ENCODE results near the gene ASAP2.

DNA sequence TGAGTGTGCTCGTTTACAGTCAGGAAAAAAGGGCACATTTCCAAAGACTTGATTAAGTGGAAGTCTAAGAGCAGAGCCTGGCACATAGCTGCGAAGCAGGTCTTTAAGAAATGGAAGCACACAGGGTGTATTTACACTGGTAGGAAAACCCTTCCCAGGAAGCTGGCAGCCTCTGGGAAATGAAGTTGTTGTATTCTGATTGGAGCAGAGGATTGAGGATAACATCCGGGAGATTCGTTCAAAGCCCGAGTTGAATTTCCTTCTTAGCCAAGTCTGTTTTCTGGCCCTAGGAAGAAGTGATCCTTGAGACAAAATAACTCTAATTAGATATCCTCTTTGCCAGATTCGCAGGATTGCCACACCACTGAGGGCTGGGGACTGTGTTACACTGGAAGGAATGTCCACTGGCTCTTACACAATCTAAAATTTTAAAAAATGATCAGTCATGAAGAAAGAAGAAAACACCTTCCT is 140.8 kb downstream of the ASAP2 start:
- TF ChIP-seq, protein P1, sequence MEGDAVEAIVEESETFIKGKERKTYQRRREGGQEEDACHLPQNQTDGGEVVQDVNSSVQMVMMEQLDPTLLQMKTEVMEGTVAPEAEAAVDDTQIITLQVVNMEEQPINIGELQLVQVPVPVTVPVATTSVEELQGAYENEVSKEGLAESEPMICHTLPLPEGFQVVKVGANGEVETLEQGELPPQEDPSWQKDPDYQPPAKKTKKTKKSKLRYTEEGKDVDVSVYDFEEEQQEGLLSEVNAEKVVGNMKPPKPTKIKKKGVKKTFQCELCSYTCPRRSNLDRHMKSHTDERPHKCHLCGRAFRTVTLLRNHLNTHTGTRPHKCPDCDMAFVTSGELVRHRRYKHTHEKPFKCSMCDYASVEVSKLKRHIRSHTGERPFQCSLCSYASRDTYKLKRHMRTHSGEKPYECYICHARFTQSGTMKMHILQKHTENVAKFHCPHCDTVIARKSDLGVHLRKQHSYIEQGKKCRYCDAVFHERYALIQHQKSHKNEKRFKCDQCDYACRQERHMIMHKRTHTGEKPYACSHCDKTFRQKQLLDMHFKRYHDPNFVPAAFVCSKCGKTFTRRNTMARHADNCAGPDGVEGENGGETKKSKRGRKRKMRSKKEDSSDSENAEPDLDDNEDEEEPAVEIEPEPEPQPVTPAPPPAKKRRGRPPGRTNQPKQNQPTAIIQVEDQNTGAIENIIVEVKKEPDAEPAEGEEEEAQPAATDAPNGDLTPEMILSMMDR (conservative IDR thresholded peaks at IDR 0.05 in 1 of 2, IDR thresholded peaks at IDR 0.05 in 1 of 2; ENCODE audit: extremely low read depth in 1 of 2, insufficient read depth in 1 of 2, low read depth in 1 of 2, low read length in 2 of 2): no peak
- TF ChIP-seq EZH2 (IDR thresholded peaks at IDR 0.05; ENCODE audit: borderline replicate concordance, low read length): no peak
